Endothelial cell of hepatic sinusoid (primary cell): Measurements from ENCODE around the gene ARL4A.
"Not testable (repeated sequence)": the region's sequence is repeated elsewhere in the genome, so short reads cannot be mapped to it uniquely, and the experiment has no call there.

Experiments
- in situ Hi-C: cut with HindIII; loops from 2 replicates; pipeline ENCODE4 v1.10.0; 2017; ENCODE audit warnings: low sequenced_read_pairs

The ARL4A gene

DNA sequence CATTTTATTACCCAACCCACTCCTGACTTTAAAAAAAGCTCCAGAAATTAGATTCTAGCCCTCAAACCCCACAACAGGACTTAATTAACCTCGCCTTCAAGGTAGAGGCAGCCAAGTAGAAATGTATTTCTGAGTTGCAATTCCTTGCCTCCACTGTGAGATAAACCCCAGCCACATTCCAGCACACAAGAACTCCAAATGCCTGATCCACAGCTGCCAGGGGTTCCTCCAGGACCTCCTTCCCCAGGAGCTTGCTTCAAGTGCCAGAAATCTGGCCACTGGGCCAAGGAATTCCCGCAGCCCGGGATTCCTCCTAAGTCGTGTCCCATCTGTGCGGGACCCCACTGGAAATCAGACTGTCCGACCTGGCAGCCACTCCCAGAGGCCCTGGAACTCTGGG lies 25.9 kb upstream of the ARL4A start:
- in situ Hi-C loops: no loop called here

DNA sequence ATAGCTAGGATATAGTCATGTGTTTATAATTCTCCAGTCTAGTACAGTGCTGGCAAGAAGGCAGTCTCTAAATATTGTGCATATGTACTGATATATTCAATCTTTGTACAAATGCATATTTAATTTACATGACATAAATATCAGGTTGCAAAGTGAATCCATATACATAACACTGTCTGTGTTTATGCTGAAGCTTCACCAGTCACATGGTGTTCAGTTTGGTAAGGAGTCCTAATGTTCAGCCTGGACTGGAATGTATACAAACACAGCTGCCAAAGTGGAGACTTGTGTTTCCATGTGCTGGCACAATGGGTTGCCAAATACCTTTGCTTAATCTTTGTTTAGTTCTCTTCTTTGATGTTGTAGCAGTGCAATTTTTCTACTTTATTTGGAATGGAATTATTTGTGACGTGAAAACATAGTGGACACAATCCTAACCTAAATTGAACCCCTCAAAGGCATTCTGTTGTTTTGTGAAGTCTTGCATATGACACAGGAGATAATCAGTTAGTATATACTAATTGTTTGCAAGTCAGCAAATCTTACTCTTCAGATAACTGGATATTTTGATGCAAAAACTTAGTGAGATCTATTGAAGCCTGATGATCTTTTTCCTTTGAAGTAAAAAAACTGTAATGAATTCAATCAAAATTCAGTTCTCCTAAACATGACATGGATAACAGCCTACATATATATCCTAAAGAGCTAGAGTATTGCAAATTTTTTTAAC lies 17.3 kb upstream of the ARL4A start:
- in situ Hi-C loops: no loop called here

DNA sequence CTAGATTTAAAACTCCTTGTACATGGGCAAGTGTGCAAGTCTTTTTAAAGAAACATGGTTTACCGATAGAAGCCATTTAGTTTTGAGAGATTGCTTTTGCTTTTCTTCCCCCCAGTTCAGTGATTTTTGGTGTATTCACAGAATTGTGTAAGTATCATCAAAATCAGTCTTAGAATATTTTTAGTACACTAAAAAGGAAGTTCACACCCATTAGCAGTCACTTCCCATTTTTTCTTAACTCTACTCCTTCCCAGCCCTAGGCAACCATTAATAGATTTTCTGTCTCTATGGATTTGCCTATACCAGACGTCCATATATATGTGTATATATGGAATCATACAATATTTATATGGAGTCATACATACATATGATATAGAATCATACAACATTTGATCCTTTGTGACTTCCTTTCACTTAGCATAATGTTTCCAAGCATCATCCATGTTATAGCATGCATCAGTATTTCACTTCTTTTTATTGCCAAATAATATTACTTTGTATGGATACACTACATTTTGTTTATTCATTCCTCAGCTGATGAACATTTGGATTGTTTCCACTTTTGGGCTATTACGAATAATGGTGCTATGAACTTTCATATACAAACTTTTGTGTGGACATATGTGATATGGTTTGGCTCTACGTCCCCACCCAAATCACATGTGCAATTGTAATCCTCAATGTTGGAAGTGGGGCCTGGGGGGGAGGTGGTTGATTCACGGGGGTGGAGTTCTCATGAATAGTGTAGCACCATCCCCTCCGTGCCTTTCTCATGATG lies 16.5 kb upstream of the ARL4A start:
- in situ Hi-C loops: no loop called here

DNA sequence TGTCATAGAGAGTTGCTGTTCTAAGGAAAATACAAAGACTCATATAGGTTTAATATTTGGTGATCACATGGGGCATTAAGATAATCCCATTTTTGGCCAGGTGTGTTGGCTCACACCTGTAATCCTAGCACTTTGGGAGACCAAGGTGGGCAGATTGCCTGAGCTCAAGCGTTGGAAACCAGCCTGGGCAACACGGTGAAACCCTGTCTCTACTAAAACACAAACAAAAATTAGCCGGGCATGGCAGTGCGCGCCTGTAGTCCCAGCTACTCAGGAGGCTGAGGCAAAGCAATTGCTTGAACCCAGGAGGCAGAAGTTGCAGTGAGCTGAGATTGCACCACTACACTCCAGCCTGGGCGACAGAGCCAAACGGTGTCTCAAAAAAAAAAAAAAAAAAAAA lies 14.0 kb upstream of the ARL4A start:
- in situ Hi-C loops: not testable (repeated sequence)

DNA sequence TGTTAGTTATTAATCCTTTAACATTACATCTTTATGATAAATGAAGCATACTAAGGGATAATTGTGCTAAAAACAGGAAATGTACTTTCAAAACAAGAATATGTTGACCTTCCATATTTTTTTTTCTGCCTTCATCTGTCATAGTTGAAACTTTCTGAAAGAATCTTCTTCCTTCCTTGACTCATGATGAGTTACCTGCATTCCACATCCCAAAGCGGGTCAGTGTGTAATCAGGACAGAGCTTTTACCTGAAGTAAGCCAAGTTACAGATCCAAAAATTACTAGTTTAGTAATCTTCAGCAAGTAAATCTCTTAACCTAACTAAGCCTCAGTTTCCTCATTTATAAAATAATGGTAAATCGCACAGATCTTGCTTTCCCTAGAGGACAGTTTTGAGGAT lies 13.4 kb upstream of the ARL4A start:
- in situ Hi-C loops: no loop called here

DNA sequence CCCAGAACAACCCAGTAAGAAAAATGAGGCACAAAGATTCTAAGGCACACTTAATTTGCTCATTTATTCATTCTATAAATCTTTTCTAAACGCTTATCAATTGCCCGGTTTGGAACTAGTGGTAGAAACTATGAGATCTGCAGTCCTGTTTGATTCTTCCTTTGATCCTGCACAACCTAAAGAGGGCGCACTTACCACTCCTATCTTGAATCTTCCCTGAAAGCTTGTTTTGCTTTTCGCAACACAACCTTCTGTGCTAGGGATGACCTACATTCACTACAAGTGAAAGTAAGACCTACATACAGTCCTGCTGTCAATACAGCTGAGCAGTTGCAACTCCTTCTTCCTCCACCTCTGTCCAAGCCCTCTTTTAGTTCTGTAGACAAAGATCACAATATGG lies 12.6 kb upstream of the ARL4A start:
- in situ Hi-C loops: no loop called here

DNA sequence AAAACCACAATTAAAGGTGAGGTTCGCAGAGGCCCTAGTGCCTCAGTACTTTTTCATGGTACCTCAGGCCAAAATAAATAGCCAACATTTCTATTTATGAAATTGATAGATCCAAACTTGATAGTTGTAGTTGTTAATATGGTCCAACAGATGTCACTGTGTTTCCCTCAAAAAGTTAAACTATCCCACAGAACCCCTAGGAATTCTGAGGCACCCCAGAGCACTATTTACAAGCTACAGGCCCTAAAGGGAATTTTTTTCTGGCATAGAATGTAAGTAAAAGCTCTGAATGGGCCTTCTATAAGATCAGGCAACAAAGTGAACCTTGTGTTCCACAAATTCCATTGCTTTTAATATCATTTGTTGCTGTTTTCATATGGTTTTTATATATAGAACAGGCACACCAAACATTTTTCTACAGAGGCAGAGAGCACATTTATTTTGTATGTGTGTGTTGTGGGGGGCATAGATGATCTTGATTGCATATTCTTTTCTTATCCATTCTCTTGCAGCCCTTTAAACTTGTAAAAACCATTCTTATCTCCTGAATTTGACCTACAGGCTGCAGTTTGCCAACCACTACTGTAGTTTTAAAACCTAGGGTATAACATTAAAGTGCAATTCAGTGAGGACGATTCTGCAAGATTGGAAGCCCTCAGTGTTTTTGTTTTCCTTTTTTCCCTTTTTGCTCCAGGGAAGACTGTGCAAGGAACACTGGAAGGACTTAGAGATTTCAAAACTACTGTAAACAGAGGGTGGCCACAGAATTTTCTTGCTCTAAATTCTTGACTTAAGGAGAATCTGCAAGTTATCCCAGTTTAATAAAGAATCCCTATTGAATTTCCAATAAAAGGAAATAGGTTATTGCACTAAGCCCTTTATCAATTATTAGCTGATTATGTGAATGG lies 3.5 kb upstream of the ARL4A start:
- in situ Hi-C loops: loop anchor here (10.0 kb wide), 1 partner anchor 571 kb away; no protein-coding TSS in a partner anchor

DNA sequence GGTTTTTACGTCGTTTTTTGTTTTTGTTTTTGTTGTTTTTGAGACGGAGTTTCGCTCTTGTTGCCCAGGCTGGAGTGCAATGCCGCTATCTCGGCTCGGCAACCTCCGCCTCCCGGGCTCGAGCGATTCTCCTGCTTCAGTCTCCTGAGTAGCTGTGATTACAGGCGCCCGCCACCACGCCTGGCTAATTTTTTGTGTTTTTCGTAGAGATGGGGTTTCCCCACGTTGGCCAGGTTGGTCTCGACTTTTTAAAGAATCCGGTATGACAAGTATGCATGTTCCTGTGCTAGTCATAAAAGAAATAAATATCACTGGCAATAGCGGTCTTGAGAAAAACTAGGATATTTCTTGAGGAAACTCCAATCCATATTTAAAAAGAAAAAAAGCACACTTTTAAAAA lies 2.7 kb upstream of the ARL4A start:
- in situ Hi-C loops: loop anchor here (10.0 kb wide), 1 partner anchor 570 kb away; no protein-coding TSS in a partner anchor

DNA sequence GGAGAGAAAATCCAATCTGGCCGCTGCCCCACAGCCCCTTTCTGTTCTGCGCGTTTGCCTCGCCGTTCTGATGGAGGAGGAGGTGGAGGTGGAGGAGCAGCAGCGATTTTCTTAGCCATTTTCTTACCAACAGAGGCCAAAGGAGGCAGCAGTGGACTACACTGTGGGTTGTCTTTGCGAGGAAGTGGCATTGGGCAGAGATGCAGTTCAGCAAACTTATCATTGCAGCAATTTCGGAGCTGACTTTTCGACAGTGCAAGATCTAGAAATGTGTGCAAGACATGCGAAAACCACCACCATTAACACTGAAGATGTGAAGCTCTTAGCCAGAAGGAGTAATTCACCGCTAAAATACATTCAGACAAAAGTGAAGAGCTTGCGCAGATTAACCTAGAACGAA lies 1.9 kb upstream of the ARL4A start:
- in situ Hi-C loops: loop anchor here (10.0 kb wide), 1 partner anchor 569 kb away; no protein-coding TSS in a partner anchor

DNA sequence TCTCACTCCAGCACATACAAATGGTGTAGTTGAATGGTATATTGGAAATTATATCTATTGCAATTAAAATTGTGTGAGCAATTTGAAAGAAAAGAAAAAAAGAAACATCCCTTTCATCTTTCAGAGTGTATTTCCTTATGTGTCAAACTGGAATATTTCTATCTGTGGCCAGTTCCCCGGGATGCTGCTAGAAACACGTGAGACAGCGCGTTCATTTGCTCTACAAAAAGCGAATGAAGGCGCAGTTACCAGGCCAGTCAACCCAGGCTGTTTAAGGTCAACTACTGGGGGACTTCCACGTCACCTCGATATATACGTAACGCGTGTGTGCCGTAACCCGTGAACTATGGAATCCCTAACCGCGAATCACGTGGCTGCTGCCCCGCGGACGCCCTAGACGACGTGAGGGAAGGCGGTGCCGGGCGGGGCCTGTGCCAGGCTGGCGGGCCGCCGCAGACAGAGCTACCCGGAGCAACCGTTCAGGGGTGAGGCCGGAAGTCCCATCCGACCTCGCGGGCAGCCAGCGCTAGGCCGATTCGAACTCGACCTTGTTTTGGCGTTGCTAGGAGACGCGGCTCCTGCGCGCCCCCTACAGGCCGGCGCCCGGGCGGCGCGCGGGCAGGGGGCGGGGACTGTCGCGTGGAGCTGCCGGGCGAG lies 1.1 kb upstream of the ARL4A start:
- in situ Hi-C loops: loop anchor here (10.0 kb wide), 1 partner anchor 568 kb away; no protein-coding TSS in a partner anchor

DNA sequence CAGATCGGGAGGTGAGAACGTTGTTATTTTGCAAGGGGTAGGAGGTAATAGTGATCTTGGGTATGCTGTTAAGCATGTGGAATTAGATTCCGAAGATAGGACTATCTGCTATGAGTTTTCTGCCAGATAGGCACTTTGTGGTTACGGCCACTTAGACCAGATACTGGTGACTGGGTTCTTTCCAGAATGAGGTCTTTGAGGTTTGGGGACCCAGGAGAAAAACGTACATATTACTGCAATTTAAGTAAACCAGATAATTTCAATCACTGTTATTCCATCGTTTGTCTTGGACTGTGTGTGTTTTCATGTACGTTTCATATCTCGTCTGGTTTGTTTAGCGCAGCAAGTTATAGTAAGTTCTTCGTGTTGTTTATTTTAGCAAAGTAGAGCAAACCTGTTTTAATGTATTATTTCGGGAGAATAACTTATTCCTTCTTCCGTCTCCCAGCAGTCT lies 312 bp downstream of the ARL4A start:
- in situ Hi-C loops: loop anchor here (10.0 kb wide), 1 partner anchor 567 kb away; no protein-coding TSS in a partner anchor

DNA sequence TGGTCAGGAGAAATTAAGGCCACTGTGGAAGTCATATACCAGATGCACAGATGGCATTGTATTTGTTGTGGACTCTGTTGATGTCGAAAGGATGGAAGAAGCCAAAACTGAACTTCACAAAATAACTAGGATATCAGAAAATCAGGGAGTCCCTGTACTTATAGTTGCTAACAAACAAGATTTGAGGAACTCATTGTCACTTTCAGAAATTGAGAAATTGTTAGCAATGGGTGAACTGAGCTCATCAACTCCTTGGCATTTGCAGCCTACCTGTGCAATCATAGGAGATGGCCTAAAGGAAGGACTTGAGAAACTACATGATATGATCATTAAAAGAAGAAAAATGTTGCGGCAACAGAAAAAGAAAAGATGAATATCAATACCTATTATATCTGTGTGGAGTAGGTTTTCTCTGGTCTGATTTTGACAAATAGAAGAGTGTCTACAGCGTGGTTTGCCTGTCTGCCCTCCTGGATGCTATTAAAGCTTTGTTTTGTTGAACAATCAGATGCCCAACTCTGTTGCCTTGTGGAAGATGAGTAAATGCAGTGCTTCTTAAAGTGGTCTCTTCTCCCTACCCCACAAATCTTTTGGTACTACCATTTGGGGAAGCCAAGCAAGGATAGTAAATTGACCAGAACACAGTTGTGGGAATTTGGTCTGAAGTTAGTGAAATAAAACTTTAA lies 1.2 kb downstream of the ARL4A start:
- in situ Hi-C loops: loop anchor here (10.0 kb wide), 1 partner anchor 566 kb away; no protein-coding TSS in a partner anchor

DNA sequence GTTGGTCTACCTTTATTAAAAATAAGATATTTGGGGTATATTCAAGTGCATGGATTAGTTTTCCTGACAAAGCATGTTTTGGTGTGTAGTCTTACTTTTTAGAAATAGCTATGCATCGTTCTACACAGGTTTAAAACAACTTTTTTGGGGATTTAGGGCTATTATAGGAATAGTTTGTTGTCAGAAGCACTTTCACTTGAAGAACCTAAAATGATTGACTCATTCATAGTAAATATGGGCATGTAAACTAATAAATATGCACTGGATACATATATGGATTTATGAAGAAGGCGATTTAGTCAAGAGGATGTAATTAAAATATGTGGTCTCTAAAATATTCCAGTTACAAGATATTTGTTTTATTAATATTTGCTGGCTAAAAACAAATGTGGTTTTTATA lies 2.0 kb downstream of the ARL4A start:
- in situ Hi-C loops: loop anchor here (10.0 kb wide), 1 partner anchor 565 kb away; no protein-coding TSS in a partner anchor

DNA sequence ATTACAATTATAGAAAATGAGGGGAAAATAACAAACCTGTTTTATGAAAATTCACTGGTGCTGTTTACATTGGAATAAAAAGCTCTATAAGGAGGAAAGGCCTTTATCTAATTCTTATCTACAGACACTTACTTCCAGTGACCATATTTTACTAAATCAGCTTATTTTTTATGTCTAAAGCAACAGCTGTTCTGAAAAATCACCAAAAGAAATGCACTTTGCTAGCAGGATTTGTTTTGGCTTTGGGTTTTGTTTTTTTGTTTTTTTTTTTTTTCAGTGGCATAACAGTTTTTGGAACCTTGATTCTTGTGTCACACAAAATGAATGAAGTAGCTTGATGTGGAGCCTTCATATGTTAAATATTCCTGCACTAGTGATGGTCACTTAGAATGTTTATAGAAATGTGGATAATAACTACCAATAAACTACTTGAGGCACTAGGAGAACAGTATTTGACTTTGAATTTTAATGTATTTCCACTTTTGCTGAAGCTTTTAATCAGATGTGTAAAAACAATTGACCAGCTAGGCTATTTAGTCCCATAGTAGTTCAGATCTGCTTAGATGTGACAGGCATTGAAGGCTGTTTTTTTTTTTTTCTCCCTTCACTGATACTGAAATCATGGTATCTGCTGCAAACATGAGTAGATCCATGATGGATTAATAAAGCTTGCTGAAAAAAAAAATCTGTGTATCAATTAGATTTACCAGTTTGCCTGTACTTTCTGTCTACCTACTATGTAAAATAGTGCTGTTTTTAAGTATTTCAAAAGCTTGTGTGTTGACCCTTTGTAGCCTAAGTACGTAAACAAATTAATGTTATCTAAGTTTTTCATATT lies 2.8 kb downstream of the ARL4A start:
- in situ Hi-C loops: loop anchor here (10.0 kb wide), 1 partner anchor 425 kb away; no protein-coding TSS in a partner anchor

DNA sequence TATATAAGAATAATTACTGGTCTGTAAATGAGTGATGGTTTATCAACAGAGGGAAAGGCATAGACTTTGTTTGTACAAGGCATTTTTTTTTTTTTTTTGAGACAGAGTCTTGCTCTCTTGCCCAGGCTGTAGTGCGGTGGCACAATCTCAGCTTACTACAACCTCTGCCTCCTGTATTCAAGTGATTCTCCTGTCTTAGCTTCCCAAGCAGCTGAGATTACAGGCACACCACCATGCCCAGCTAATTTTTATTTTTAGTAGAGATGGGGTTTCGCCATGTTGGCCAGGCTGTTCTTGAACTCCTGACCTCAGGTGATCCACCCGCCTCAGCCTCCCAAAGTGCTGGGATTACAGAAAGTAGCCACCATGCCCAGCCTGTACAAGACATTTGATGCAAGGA lies 4.0 kb downstream of the ARL4A start:
- in situ Hi-C loops: loop anchor here (10.0 kb wide), 1 partner anchor 423 kb away; no protein-coding TSS in a partner anchor

DNA sequence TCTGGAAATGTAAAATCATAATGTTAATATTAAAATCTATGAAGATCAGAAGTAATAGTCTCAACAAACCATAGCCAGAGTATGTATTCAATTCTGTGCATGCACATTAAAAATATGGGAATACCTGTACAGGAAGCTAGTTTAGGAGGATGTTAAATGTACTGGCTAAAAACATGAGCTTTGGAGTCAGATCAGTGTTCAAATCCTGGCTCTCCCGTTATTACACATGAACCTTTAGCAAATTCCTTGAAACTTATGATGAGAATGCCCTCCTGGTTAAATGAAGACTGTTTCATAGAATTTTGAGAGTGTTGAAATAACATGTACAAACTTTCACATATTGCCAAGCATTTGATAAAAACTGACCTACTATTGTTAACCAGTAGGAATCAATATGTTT lies 4.6 kb downstream of the ARL4A start:
- in situ Hi-C loops: loop anchor here (10.0 kb wide), 1 partner anchor 423 kb away; no protein-coding TSS in a partner anchor

DNA sequence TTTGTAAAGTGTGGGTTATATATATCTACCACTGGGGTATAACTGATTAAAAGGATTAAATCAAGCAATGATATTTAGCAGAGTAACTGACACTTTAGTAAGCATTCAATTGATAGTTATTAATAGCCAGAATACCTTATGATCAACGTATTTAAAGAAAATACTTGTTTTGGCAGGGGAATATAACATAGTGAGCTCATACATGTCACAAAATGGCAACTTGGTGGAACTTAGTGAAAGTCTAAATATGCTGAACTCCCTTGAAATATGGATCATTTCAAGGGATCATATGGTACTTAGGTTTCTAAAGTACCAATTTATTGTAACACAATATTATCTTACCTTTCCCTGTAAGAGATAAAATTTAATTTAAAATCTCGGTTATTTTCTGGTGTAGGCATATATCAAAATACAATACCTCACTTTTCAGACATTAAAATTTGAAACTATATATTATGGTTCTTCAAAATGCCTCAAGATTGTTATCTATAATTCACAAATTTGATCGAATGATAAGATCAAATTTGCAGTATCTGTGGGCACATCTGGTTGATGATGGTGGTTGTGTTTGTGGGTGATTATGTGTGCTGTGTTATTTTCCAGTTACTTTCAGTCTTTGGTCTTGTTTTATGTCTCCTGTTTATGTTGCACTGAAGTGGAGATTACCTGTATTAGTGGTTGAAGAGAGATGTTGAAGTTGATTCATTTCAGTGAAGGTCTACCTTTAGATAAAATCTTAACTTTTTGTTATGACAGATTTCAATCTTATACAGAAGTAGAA lies 5.2 kb downstream of the ARL4A start:
- in situ Hi-C loops: loop anchor here (10.0 kb wide), 1 partner anchor 422 kb away; no protein-coding TSS in a partner anchor

DNA sequence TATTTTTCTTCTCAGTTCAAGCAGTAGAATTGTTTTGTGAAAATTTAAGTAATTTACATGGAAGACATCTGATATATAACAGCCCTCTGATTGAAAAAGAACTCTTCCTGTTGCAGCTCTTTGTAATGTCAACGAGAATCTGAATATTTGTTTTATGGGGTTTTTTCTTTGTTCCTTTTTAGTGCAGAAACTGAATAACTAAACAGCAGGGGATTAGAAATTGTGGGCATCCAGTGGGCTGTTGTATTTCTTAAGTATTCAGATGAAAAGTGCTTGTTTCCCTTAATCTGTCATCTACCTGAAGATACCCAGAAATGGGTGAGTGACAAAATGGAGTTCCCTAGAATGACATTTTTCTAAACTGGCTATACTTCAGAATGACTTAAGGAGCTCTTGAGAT lies 7.4 kb downstream of the ARL4A start:
- in situ Hi-C loops: loop anchor here (10.0 kb wide), 1 partner anchor 420 kb away; no protein-coding TSS in a partner anchor
